GM12878 (cell line): Measurements from ENCODE around the gene PRCP. TPM values are rescaled to one million over a fixed set of nuclear protein-coding genes. Genes with fewer than 3 reads are reported as not detected.

Experiments used
- ATAC-seq: fragments of 200-7000 bp; cut with Tn5 transposase; 3 replicates; pipeline ENCODE4 v1.9.1; 2020; ENCODE audit warnings: mild to moderate bottlenecking, moderate library complexity
- BruUV-seq: library from RNA; stranded (reverse); fragments of 400-500 nt; replicated peaks from 2 replicates; lab custom pipeline; 2021; lab: Mats Ljungman, UMichigan
- CTCF ChIA-PET: fragments of 300-600 bp; sonication (Branson Sonifier 250); formaldehyde crosslinking; extraction: SDS; loops from one replicate; lab custom pipeline; 2021; ENCODE audit warnings: inconsistent platforms; lab: Yijun Ruan, JAX
- POLR2A ChIA-PET: fragments of 350-600 bp; formaldehyde crosslinking; extraction: SDS; loops from one replicate; lab custom pipeline; 2021; ENCODE audit warnings: inconsistent platforms; lab: Charles Lee
- RAD21 ChIA-PET: fragments of 300-600 bp; sonication (Branson Sonifier 250); formaldehyde crosslinking; loops from one replicate; lab custom pipeline; 2023; ENCODE audit warnings: antibody characterized with exemption; ENCODE audit not compliant: unreplicated experiment; lab: Charles Lee
- SMC1A ChIA-PET: fragments of 300-600 bp; sonication (Branson Sonifier 250); formaldehyde crosslinking; loops from one replicate; lab custom pipeline; 2023; ENCODE audit not compliant: unreplicated experiment, uncharacterized antibody; lab: Charles Lee
- DNase-seq: peaks from one replicate; pipeline ENCODE4 v3.0.0-alpha.2; 2011; ENCODE audit warnings: low read depth, low spot score
- FAIRE-seq: peaks from 3 replicates; lab custom pipeline; 2011; peaks lifted over from hg19 to GRCh38; lab: Jason Lieb, UNC
- H2AFZ ChIP-seq: 2 replicates; pipeline ENCODE4 v1.6.0; 2011; ENCODE audit warnings: low read depth, low read length, control low read depth; ENCODE audit not compliant: control insufficient read depth
- H3K27ac ChIP-seq: 2 replicates; pipeline ENCODE4 v1.5.1; 2011; ENCODE audit warnings: control low read depth; ENCODE audit not compliant: control insufficient read depth, insufficient read depth
- H3K27me3 ChIP-seq, 2 experiments: replicated peaks in 1 of 2; 2 replicates each; pipeline versions ENCODE4 v1.6.0 to v1.6.1; 2011; ENCODE audit warnings: low read length in 1 of 2; ENCODE audit not compliant: control insufficient read depth in 2 of 2, insufficient read depth in 2 of 2
- H3K36me3 ChIP-seq, 2 experiments: 2 replicates each; pipeline ENCODE4 v1.5.1; 2011; ENCODE audit warnings: low read length in 1 of 2; ENCODE audit not compliant: control insufficient read depth in 2 of 2, insufficient read depth in 2 of 2
- H3K4me1 ChIP-seq: 2 replicates; pipeline ENCODE4 v1.6.1; 2011; ENCODE audit warnings: mild to moderate bottlenecking, low read length, moderate library complexity, mixed read lengths; ENCODE audit not compliant: control insufficient read depth, insufficient read depth
- H3K4me2 ChIP-seq: 2 replicates; pipeline ENCODE4 v1.6.0; 2011; ENCODE audit warnings: control low read depth; ENCODE audit not compliant: control insufficient read depth, insufficient read depth
- H3K4me3 ChIP-seq: fragments of 200-600 bp; sonication (generic); 2 replicates; pipeline ENCODE4 v1.5.1; 2016
- H3K79me2 ChIP-seq: 2 replicates; pipeline ENCODE4 v1.6.0; 2011; ENCODE audit warnings: low read length; ENCODE audit not compliant: control insufficient read depth, insufficient read depth
- H3K9ac ChIP-seq: 2 replicates; pipeline ENCODE4 v1.8.0; 2011; ENCODE audit warnings: low read length, control low read depth, mixed read lengths; ENCODE audit not compliant: control insufficient read depth, insufficient read depth
- H3K9me3 ChIP-seq: replicated peaks from 3 replicates; pipeline ENCODE4 v1.5.1; 2011; ENCODE audit warnings: mild to moderate bottlenecking, low read length; ENCODE audit not compliant: control insufficient read depth, insufficient read depth
- H4K20me1 ChIP-seq: 2 replicates; pipeline ENCODE4 v1.6.0; 2011; ENCODE audit not compliant: control insufficient read depth, insufficient read depth
- BCL3 ChIP-seq: IDR thresholded peaks from 2 replicates; pipeline ENCODE4 v1.6.1; 2011; ENCODE audit warnings: borderline replicate concordance, low read depth, mild to moderate bottlenecking, moderate library complexity, low read length; ENCODE audit not compliant: insufficient read depth, poor library complexity, severe bottlenecking
- CEBPB ChIP-seq, 2 experiments: fragments of 150-350 bp in 1 of 2; IDR thresholded peaks; 2 replicates each; pipeline ENCODE4 v1.6.1; 2012 to 2014; ENCODE audit warnings: low read depth in 2 of 2, low read length in 2 of 2, borderline replicate concordance in 1 of 2, inconsistent platforms in 1 of 2
- ETV6 ChIP-seq, 2 experiments: fragments of 450-650 bp in 1 of 2; IDR thresholded peaks in 1 of 2; conservative IDR thresholded peaks in 1 of 2; 2 replicates each; pipeline ENCODE4 v1.6.1; 2014; ENCODE audit warnings: antibody characterized with exemption in 1 of 2, borderline replicate concordance in 1 of 2, low read depth in 1 of 2, mild to moderate bottlenecking in 1 of 2, moderate library complexity in 1 of 2
- GATAD2B ChIP-seq: fragments of 450-650 bp; conservative IDR thresholded peaks from 2 replicates; pipeline ENCODE4 v1.6.1; 2017; ENCODE audit warnings: low read depth, mild to moderate bottlenecking, moderate library complexity
- KDM1A ChIP-seq: fragments of 200-600 bp; sonication (generic); IDR thresholded peaks from 2 replicates; pipeline ENCODE4 v1.6.1; 2016; ENCODE audit warnings: borderline replicate concordance
- MEF2B ChIP-seq: fragments of 450-650 bp; IDR thresholded peaks from 2 replicates; pipeline ENCODE4 v1.6.1; 2018; ENCODE audit warnings: mild to moderate bottlenecking, moderate library complexity; ENCODE audit not compliant: partially characterized antibody, poor library complexity, severe bottlenecking
- MYB ChIP-seq: fragments of 150-350 bp; IDR thresholded peaks from 2 replicates; pipeline ENCODE4 v1.6.1; 2014; ENCODE audit warnings: mild to moderate bottlenecking, low read depth, low read length, borderline replicate concordance
- NBN ChIP-seq: fragments of 450-650 bp; IDR thresholded peaks from 2 replicates; pipeline ENCODE4 v1.6.1; 2016
- NFXL1 ChIP-seq: fragments of 450-650 bp; IDR thresholded peaks from 2 replicates; pipeline ENCODE4 v1.6.1; 2017; ENCODE audit warnings: antibody characterized with exemption, mild to moderate bottlenecking, borderline replicate concordance
- PAX5 ChIP-seq: IDR thresholded peaks from 2 replicates; pipeline ENCODE4 v1.6.1; 2011; ENCODE audit warnings: low read depth, low read length, borderline replicate concordance
- PBX3 ChIP-seq: IDR thresholded peaks from 2 replicates; pipeline ENCODE4 v1.6.1; 2011; ENCODE audit warnings: mild to moderate bottlenecking, low read depth, low read length, moderate library complexity; ENCODE audit not compliant: insufficient replicate concordance
- POLR2AphosphoS2 ChIP-seq: IDR thresholded peaks from 2 replicates; pipeline ENCODE4 v1.6.1; 2011; ENCODE audit warnings: low read depth, mild to moderate bottlenecking, low read length, improper control_type of control experiment, moderate library complexity
- POU2F2 ChIP-seq: IDR thresholded peaks from 3 replicates; pipeline ENCODE4 v1.6.1; 2011; ENCODE audit warnings: low read depth, mild to moderate bottlenecking, low read length, borderline replicate concordance
- RB1 ChIP-seq: fragments of 450-650 bp; formaldehyde crosslinking; IDR thresholded peaks from 2 replicates; pipeline ENCODE4 v1.6.1; 2017; ENCODE audit warnings: mild to moderate bottlenecking, borderline replicate concordance
- RCOR1 ChIP-seq: conservative IDR thresholded peaks from 2 replicates; pipeline ENCODE4 v1.6.1; 2012; ENCODE audit warnings: low read depth, low read length, improper control_type of control experiment
- STAT3 ChIP-seq: IDR thresholded peaks from 2 replicates; pipeline ENCODE4 v1.6.1; 2011; ENCODE audit warnings: low read depth, low read length, improper control_type of control experiment
- TBL1XR1 ChIP-seq: IDR thresholded peaks from 2 replicates; pipeline ENCODE4 v1.6.1; 2012; ENCODE audit warnings: low read depth, low read length, improper control_type of control experiment
- ZBTB33 ChIP-seq: fragments of 450-650 bp; IDR thresholded peaks from 2 replicates; pipeline ENCODE4 v1.6.1; 2017; ENCODE audit warnings: mild to moderate bottlenecking
- ZSCAN29 ChIP-seq: fragments of 450-650 bp; IDR thresholded peaks from 2 replicates; pipeline ENCODE4 v1.6.1; 2017; ENCODE audit warnings: mild to moderate bottlenecking, moderate library complexity
- WGBS: methylation state at CpG from one replicate; pipeline ENCODE4 v1.1.6; 2016; ENCODE audit warnings: low lambda C conversion rate; ENCODE audit not compliant: insufficient replicate concordance, insufficient coverage; ENCODE audit errors: missing lambda C conversion rate; 5-methylcytosine and 5-hydroxymethylcytosine counted together
- in situ Hi-C: fragments of 300-500 bp; cut with MboI; formaldehyde crosslinking; loops from 9 replicates; pipeline ENCODE4 v1.14.3; 2018; ENCODE audit warnings: mixed read lengths
- intact Hi-C: fragments of 100-400 bp; cut with micrococcal nuclease; formaldehyde crosslinking; loops from one replicate; pipeline ENCODE4 v1.14.2; 2022; ENCODE audit not compliant: unreplicated experiment
- polyA plus RNA-seq, 11 experiments: library from polyadenylated mRNA; depleted of rRNA in 4 of 11; unstranded in 6 of 11; stranded (reverse) in 5 of 11; fragments of >200 nt; fragmentation: Nextera tagmentation in 4 of 11; fragmentation: Illumina TruSeq in 1 of 11; extraction: Ambion mirVana in 4 of 11; extraction: Trizol in 1 of 11; gene quantifications; 1 replicate in 1 of 11; 2 replicates in 10 of 11; pipeline versions ENCODE4 v1.2.1 to v1.2.3, GENCODE V29; 2011 to 2016; ENCODE audit warnings: inconsistent platforms in 2 of 11, missing spikeins in 2 of 11, low read depth in 1 of 11
- total RNA-seq, 4 experiments: library from RNA; depleted of rRNA in 3 of 4; stranded (reverse); fragments of >200 nt in 3 of 4; fragmentation: Illumina TruSeq in 1 of 4; extraction: Trizol in 1 of 4; gene quantifications; 2 replicates each; pipeline versions ENCODE4 v1.2.1 to v1.2.3, GENCODE V29; 2013 to 2021

PRCP gene
- total and polyA plus RNA-seq, 10 of the 15 experiments (the other 5 are each of a cell fraction or from before 2014, with no cell fraction given) = 14.9 to 43.6 (median 20.0) TPM

- Histone ChIP-seq H3K4me1 (no peaks in the 10 kb centered on the region), H2AFZ (no peak overlapping the region), H3K4me2 (no peak overlapping the region), H3K27me3 (no peaks in the 10 kb centered on the region; a peak in 1 of 4 replicates), H3K79me2 (no peaks in the 10 kb centered on the region), H4K20me1 (no peaks in the 10 kb centered on the region), H3K36me3 (no peaks in the 10 kb centered on the region), H3K9ac (no peak overlapping the region), H3K4me3 (no peak overlapping the region), H3K9me3 (no peaks in the 10 kb centered on the region), H3K27ac (no peak overlapping the region)
- intact Hi-C loops = no loop called here
- POLR2A ChIA-PET = no interaction called here
- DNase-seq = no peak
- TF ChIP-seq ZSCAN29 (no peak), STAT3 (no peak), ZBTB33 (no peak), TBL1XR1 (no peak), KDM1A (no peak), POLR2AphosphoS2 (no peak), ETV6 (conservative IDR thresholded peaks at IDR 0.05 in 1 of 2, IDR thresholded peaks at IDR 0.05 in 1 of 2; ENCODE audit: borderline replicate concordance in 1 of 2, low read depth in 1 of 2) (no peak), NFXL1 (no peak), RB1 (no peak), PBX3 (no peak), PAX5 (no peak), RCOR1 (no peak), GATAD2B (no peak), CEBPB (IDR thresholded peaks at IDR 0.05; ENCODE audit: borderline replicate concordance in 1 of 2, low read depth in 2 of 2, low read length in 2 of 2) (no peak), MYB (no peak), NBN (no peak), POU2F2 (no peak), BCL3 (no peak), MEF2B (no peak)
- BruUV-seq = no TSS peak
- SMC1A ChIA-PET = interaction anchor here (1.6 kb wide), 1 partner anchor 11 kb away, joined by 3 read pairs; no protein-coding TSS in a partner anchor
- no peak for FAIRE-seq
- RAD21 ChIA-PET = no interaction called here
- in situ Hi-C loops = no loop called here
- 68% methylated on average over 10 of the region's 10 CpGs for WGBS
- ATAC-seq = no peak
- CTCF ChIA-PET = interaction anchor here (1.7 kb wide), 1 partner anchor 117 kb away, joined by 3 read pairs; no protein-coding TSS in a partner anchor
These were observed 81.7 kb downstream of the PRCP start for GRCh38 chr11:82818409-82819043.
